Adrenal gland (tissue), 5 donors: ENCODE data around the gene HMGXB3.

Source experiments
- CTCF ChIP-seq, 6 experiments: fragments of 450-650 bp in 4 of 6; fragments of 200-600 bp in 2 of 6; sonication (generic) in 1 of 6; IDR thresholded peaks; 1 replicate in 5 of 6; 2 replicates in 1 of 6; pipeline versions ENCODE4 v1.5.1 to v1.8.0; 2016 to 2021; ENCODE audit warnings: antibody characterized with exemption in 6 of 6, mild to moderate bottlenecking in 2 of 6, moderate library complexity in 1 of 6
- POLR2A ChIP-seq, 2 donors: fragments of 450-650 bp; IDR thresholded peaks; one replicate each; pipeline ENCODE4 v1.6.1; 2017; ENCODE audit warnings: antibody characterized with exemption in 2 of 2, mild to moderate bottlenecking in 2 of 2, moderate library complexity in 1 of 2
- donor health status: DM: no; HTN: no; CAD: no.

GRCh38 chr5:150097152-150097551, 96.6 kb downstream of the HMGXB3 start:
- no peak for TF ChIP-seq CTCF (IDR thresholded peaks at IDR 0.05)
- TF ChIP-seq POLR2A (IDR thresholded peaks at IDR 0.05), result no peak
